Neural cell (in vitro differentiated cells): ENCODE measurements around the gene HNRNPM. TPM values are rescaled to one million over a fixed set of nuclear protein-coding genes. Genes with fewer than 3 reads are reported as not detected.

Experiments
- H2AFZ ChIP-seq: fragments of 200-600, 300-800 bp; sonication (generic), shearing (Covaris generic); 2 replicates; pipeline ENCODE4 v1.6.0; 2014; ENCODE audit warnings: low read depth, mild to moderate bottlenecking, antibody characterized with exemption, low read length, moderate library complexity
- H3F3A ChIP-seq: fragments of 200-600 bp; shearing (Covaris generic); 2 replicates; pipeline ENCODE4 v1.6.1; 2016; ENCODE audit warnings: mild to moderate bottlenecking, moderate library complexity, mixed read lengths, antibody characterized with exemption, low read length; ENCODE audit not compliant: insufficient read depth, poor library complexity, severe bottlenecking
- H3K27ac ChIP-seq: fragments of 200-600, 300-800 bp; sonication (generic), shearing (Covaris generic); 2 replicates; pipeline ENCODE4 v1.5.1; 2014; ENCODE audit warnings: mild to moderate bottlenecking, low read length, moderate library complexity
- H3K27me3 ChIP-seq: fragments of 300-800, 200-600 bp; sonication (generic), shearing (Covaris generic); 2 replicates; pipeline ENCODE4 v1.6.0; 2014; ENCODE audit warnings: mild to moderate bottlenecking, low read depth, low read length, moderate library complexity; ENCODE audit not compliant: insufficient read depth
- H3K36me3 ChIP-seq: fragments of 300-800, 200-600 bp; sonication (generic), shearing (Covaris generic); 2 replicates; pipeline ENCODE4 v1.5.1; 2014; ENCODE audit warnings: mild to moderate bottlenecking, antibody characterized with exemption, low read length, moderate library complexity; ENCODE audit not compliant: insufficient read depth
- H3K4me2 ChIP-seq: fragments of 300-800, 200-600 bp; sonication (generic), shearing (Covaris generic); 2 replicates; pipeline ENCODE4 v1.6.0; 2014; ENCODE audit warnings: mild to moderate bottlenecking, low read length
- H3K4me3 ChIP-seq: fragments of 300-800, 200-600 bp; sonication (generic), shearing (Covaris generic); 2 replicates; pipeline ENCODE4 v1.5.1; 2014; ENCODE audit warnings: mild to moderate bottlenecking, low read length, moderate library complexity
- H3K79me2 ChIP-seq: fragments of 200-600 bp; shearing (Covaris generic); replicated peaks from 2 replicates; pipeline ENCODE4 v1.6.0; 2014; ENCODE audit warnings: mild to moderate bottlenecking, low read length, moderate library complexity; ENCODE audit not compliant: insufficient read depth
- H3K9ac ChIP-seq: fragments of 300-800, 200-600 bp; sonication (generic), shearing (Covaris generic); 2 replicates; pipeline ENCODE4 v1.6.1; 2016; ENCODE audit warnings: mild to moderate bottlenecking, low read length, mixed read lengths
- H3K9me2 ChIP-seq: fragments of 200-600 bp; shearing (Covaris generic); 2 replicates; pipeline ENCODE4 v1.6.1; 2016; ENCODE audit warnings: mild to moderate bottlenecking, low read length, mixed read lengths; ENCODE audit not compliant: insufficient read depth
- H3K9me3 ChIP-seq: fragments of 200-600, 300-800 bp; sonication (generic), shearing (Covaris generic); 2 replicates; pipeline ENCODE4 v1.6.1; 2016; ENCODE audit warnings: mild to moderate bottlenecking, mixed run types, low read length, moderate library complexity, mixed read lengths
- H4K20me1 ChIP-seq: fragments of 200-600 bp; shearing (Covaris generic); 2 replicates; pipeline ENCODE4 v1.6.1; 2016; ENCODE audit warnings: mild to moderate bottlenecking, mixed run types; ENCODE audit not compliant: insufficient read depth
- EP300 ChIP-seq: fragments of 450-650 bp; conservative IDR thresholded peaks from 2 replicates; pipeline ENCODE4 v1.6.1; 2014; ENCODE audit warnings: antibody characterized with exemption, mild to moderate bottlenecking, moderate library complexity; ENCODE audit not compliant: poor library complexity, severe bottlenecking
- EZH2 ChIP-seq: fragments of 200-600, 300-800 bp; shearing (Covaris generic), sonication (generic); IDR thresholded peaks from 2 replicates; pipeline ENCODE4 v1.6.1; 2014; ENCODE audit warnings: antibody characterized with exemption, low read length, borderline replicate concordance, mild to moderate bottlenecking; ENCODE audit not compliant: insufficient read depth, poor library complexity, severe bottlenecking
- MXI1 ChIP-seq: fragments of 450-650 bp; conservative IDR thresholded peaks from 2 replicates; pipeline ENCODE4 v1.6.1; 2014; ENCODE audit warnings: antibody characterized with exemption, mild to moderate bottlenecking; ENCODE audit not compliant: poor library complexity, severe bottlenecking
- POLR2AphosphoS5 ChIP-seq: IDR thresholded peaks from 2 replicates; pipeline ENCODE4 v1.6.1; 2012
- RAD21 ChIP-seq: fragments of 450-650 bp; conservative IDR thresholded peaks from 2 replicates; pipeline ENCODE4 v1.6.1; 2014; ENCODE audit warnings: antibody characterized with exemption, mild to moderate bottlenecking, moderate library complexity
- SMC3 ChIP-seq: fragments of 450-650 bp; conservative IDR thresholded peaks from 2 replicates; pipeline ENCODE4 v1.6.1; 2014; ENCODE audit warnings: antibody characterized with exemption, mild to moderate bottlenecking, moderate library complexity; ENCODE audit not compliant: poor library complexity
- TAF1 ChIP-seq: IDR thresholded peaks from 2 replicates; pipeline ENCODE4 v1.6.1; 2012; ENCODE audit warnings: low read depth
- polyA plus RNA-seq: library from polyadenylated mRNA; depleted of rRNA; stranded (reverse); fragments of >200 nt; gene quantifications from 2 replicates; pipeline ENCODE4 v1.2.3, GENCODE V29; 2014
- TF ChIP-seq, protein P1 (sequence below): IDR thresholded peaks from 2 replicates; pipeline ENCODE4 v1.6.1; 2012; ENCODE audit warnings: borderline replicate concordance
- TF ChIP-seq, protein P2 (sequence below): fragments of 450-650 bp; IDR thresholded peaks from 2 replicates; pipeline ENCODE4 v1.5.1; 2014; ENCODE audit warnings: antibody characterized with exemption, mild to moderate bottlenecking, moderate library complexity; ENCODE audit not compliant: poor library complexity, severe bottlenecking

HNRNPM gene
- polyA plus RNA-seq, 1 donor from 2014 or later, result 91.7 TPM

GRCh38 chr19:8518536-8518935 lies 73.8 kb downstream of the HNRNPM start:
- Histone ChIP-seq H3F3A (no peaks in the 10 kb centered on the region), H2AFZ (no peak overlapping the region)
- TF ChIP-seq, protein P1, sequence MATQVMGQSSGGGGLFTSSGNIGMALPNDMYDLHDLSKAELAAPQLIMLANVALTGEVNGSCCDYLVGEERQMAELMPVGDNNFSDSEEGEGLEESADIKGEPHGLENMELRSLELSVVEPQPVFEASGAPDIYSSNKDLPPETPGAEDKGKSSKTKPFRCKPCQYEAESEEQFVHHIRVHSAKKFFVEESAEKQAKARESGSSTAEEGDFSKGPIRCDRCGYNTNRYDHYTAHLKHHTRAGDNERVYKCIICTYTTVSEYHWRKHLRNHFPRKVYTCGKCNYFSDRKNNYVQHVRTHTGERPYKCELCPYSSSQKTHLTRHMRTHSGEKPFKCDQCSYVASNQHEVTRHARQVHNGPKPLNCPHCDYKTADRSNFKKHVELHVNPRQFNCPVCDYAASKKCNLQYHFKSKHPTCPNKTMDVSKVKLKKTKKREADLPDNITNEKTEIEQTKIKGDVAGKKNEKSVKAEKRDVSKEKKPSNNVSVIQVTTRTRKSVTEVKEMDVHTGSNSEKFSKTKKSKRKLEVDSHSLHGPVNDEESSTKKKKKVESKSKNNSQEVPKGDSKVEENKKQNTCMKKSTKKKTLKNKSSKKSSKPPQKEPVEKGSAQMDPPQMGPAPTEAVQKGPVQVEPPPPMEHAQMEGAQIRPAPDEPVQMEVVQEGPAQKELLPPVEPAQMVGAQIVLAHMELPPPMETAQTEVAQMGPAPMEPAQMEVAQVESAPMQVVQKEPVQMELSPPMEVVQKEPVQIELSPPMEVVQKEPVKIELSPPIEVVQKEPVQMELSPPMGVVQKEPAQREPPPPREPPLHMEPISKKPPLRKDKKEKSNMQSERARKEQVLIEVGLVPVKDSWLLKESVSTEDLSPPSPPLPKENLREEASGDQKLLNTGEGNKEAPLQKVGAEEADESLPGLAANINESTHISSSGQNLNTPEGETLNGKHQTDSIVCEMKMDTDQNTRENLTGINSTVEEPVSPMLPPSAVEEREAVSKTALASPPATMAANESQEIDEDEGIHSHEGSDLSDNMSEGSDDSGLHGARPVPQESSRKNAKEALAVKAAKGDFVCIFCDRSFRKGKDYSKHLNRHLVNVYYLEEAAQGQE, result no peak
- TF ChIP-seq, protein P2, sequence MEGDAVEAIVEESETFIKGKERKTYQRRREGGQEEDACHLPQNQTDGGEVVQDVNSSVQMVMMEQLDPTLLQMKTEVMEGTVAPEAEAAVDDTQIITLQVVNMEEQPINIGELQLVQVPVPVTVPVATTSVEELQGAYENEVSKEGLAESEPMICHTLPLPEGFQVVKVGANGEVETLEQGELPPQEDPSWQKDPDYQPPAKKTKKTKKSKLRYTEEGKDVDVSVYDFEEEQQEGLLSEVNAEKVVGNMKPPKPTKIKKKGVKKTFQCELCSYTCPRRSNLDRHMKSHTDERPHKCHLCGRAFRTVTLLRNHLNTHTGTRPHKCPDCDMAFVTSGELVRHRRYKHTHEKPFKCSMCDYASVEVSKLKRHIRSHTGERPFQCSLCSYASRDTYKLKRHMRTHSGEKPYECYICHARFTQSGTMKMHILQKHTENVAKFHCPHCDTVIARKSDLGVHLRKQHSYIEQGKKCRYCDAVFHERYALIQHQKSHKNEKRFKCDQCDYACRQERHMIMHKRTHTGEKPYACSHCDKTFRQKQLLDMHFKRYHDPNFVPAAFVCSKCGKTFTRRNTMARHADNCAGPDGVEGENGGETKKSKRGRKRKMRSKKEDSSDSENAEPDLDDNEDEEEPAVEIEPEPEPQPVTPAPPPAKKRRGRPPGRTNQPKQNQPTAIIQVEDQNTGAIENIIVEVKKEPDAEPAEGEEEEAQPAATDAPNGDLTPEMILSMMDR, result no peak
- TF ChIP-seq TAF1 (no peak), POLR2AphosphoS5 (no peak), MXI1 (no peak), EZH2 (no peak), SMC3 (no peak), EP300 (no peak), RAD21 (no peak)

DNA sequence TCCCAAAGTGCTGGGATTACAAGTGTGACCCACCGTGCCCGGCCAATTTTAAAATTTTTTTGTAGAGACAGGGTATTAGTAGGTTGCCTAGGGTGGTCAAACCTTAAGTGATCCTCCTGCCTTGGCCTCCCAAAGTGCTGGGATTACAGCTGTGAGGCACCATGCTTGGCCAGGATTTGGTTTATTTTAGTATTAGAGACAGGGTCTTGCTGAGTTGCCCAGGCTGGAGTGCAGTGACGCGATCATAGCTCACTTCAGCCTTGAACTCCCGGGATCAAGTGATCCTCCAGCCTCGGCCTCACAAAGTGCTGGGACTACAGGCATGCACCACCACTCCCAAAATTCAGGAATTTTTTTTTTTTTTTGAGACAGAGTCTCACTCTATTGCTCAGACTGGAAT lies 74.6 kb downstream of the HNRNPM start:
- no peak overlapping the region for H2AFZ ChIP-seq
- H3K79me2 ChIP-seq, result no peaks in the 10 kb centered on the region
- no peak overlapping the region for H3K4me2 ChIP-seq
- no peaks in the 10 kb centered on the region for H3K9me3 ChIP-seq
- H3K27me3 ChIP-seq, result no peaks in the 10 kb centered on the region
- no peak overlapping the region for H3K27ac ChIP-seq
- no peaks in the 10 kb centered on the region for H3F3A ChIP-seq
- H4K20me1 ChIP-seq, result no peaks in the 10 kb centered on the region
- H3K4me3 ChIP-seq, result no peak overlapping the region
- no peaks in the 10 kb centered on the region for H3K9me2 ChIP-seq
- TF ChIP-seq EP300, result no peak
- TF ChIP-seq SMC3, result no peak
- TF ChIP-seq EZH2, result no peak
- TF ChIP-seq TAF1, result no peak
- TF ChIP-seq, protein P1, result no peak
- no peak for TF ChIP-seq MXI1
- TF ChIP-seq, protein P2, result no peak
- TF ChIP-seq RAD21, result no peak
- TF ChIP-seq POLR2AphosphoS5, result no peak
- no peak overlapping the region for H3K9ac ChIP-seq
- no peaks in the 10 kb centered on the region for H3K36me3 ChIP-seq

More at GRCh38 chr19:8518536-8518935, 73.8 kb downstream of the HNRNPM start:
- Histone ChIP-seq H3K79me2 (no peaks in the 10 kb centered on the region), H3K9ac (no peak overlapping the region), H3K36me3 (no peaks in the 10 kb centered on the region), H3K27me3 (no peaks in the 10 kb centered on the region), H3K4me2 (no peak overlapping the region), H3K4me3 (no peak overlapping the region), H4K20me1 (no peaks in the 10 kb centered on the region), H3K9me2 (no peaks in the 10 kb centered on the region), H3K9me3 (no peaks in the 10 kb centered on the region), H3K27ac (no peak overlapping the region)
